Activated CD8-positive, alpha-beta memory T cell treated with anti-CD3 and anti-CD28 coated beads for 24 hours (primary cell): ENCODE measurements around the gene TNFSF11.
"Not testable (repeated sequence)": the region's sequence is repeated elsewhere in the genome, so short reads cannot be mapped to it uniquely, and the experiment has no call there.

Source experiments
- DNase-seq: peaks from one replicate; pipeline ENCODE4 v3.0.0-alpha.2; 2020

The TNFSF11 gene

GRCh38 chr13:42574011-42574410 is at the start of gene TNFSF11:
TNFSF11 (plus strand) TSS chr13:42574152; CDS start chr13:42574304, 152 bp downstream.
- peak; percentile 66 for DNase-seq

GRCh38 chr13:42524487-42525034 is 49.4 kb upstream of the TNFSF11 start:
- no peak for DNase-seq

GRCh38 chr13:42525035-42525504 is 48.9 kb upstream of the TNFSF11 start:
- DNase-seq: no peak

GRCh38 chr13:42526276-42526675 is 47.7 kb upstream of the TNFSF11 start:
- DNase-seq: no peak

- no peak for DNase-seq
These were observed 47.1 kb upstream of the TNFSF11 start for GRCh38 chr13:42526804-42527203.

GRCh38 chr13:42532561-42533335 is 41.2 kb upstream of the TNFSF11 start:
- no peak for DNase-seq

- no peak for DNase-seq
These were observed 40.7 kb upstream of the TNFSF11 start for GRCh38 chr13:42533336-42533591.

- no peak for DNase-seq
These were observed 39.2 kb upstream of the TNFSF11 start for GRCh38 chr13:42534785-42535184.

GRCh38 chr13:42538996-42539395 is 35.0 kb upstream of the TNFSF11 start:
- DNase-seq: no peak

- DNase-seq: no peak
These were observed 34.3 kb upstream of the TNFSF11 start for GRCh38 chr13:42539670-42540069.

GRCh38 chr13:42543215-42543797 is 30.6 kb upstream of the TNFSF11 start:
- no peak for DNase-seq

- no peak for DNase-seq
These were observed 29.6 kb upstream of the TNFSF11 start for GRCh38 chr13:42544246-42544926.

- DNase-seq: no peak
These were observed 28.1 kb upstream of the TNFSF11 start for GRCh38 chr13:42545842-42546241.

- no peak for DNase-seq
These were observed 26.3 kb upstream of the TNFSF11 start for GRCh38 chr13:42547612-42548011.

GRCh38 chr13:42548731-42549551 is 25.0 kb upstream of the TNFSF11 start:
- DNase-seq: no peak

GRCh38 chr13:42549552-42549936 is 24.4 kb upstream of the TNFSF11 start:
- DNase-seq: no peak

GRCh38 chr13:42551611-42552010 is 22.3 kb upstream of the TNFSF11 start:
- no peak for DNase-seq

GRCh38 chr13:42553098-42554046 is 20.6 kb upstream of the TNFSF11 start:
- no peak for DNase-seq

- DNase-seq: no peak
These were observed 14.9 kb upstream of the TNFSF11 start for GRCh38 chr13:42559057-42559456.

- not testable (repeated sequence) for DNase-seq
These were observed 14.3 kb upstream of the TNFSF11 start for GRCh38 chr13:42559573-42560218.

GRCh38 chr13:42560320-42560719 is 13.6 kb upstream of the TNFSF11 start:
- not testable (repeated sequence) for DNase-seq
